Colonic mucosa (tissue), 4 donors: ENCODE results near the gene IL19. TPM values are rescaled to one million over a fixed set of nuclear protein-coding genes. Genes with fewer than 3 reads are reported as not detected.
A peak's percentile ranks its signal among the peaks of the same experiment; 100 is the strongest.

ENCODE experiments used
- DNase-seq: peaks from one replicate; pipeline ENCODE4 v3.0.0-alpha.2; 2020
- H3K27ac ChIP-seq: fragments of 200-600 bp; one replicate; pipeline ENCODE4 v1.8.0; 2021
- H3K27me3 ChIP-seq: fragments of 200-600 bp; one replicate; pipeline ENCODE4 v1.8.0; 2021
- H3K36me3 ChIP-seq: fragments of 200-600 bp; one replicate; pipeline ENCODE4 v1.8.0; 2021
- H3K4me1 ChIP-seq: fragments of 200-600 bp; one replicate; pipeline ENCODE4 v1.8.0; 2021; ENCODE audit warnings: mild to moderate bottlenecking
- H3K4me3 ChIP-seq: fragments of 200-600 bp; one replicate; pipeline ENCODE4 v1.8.0; 2021
- H3K9ac ChIP-seq, 2 donors: one replicate each; pipeline ENCODE4 v1.7.0; 2013; ENCODE audit warnings: control low read depth in 2 of 2, low read depth in 2 of 2, low read length in 2 of 2
- H3K9me3 ChIP-seq: fragments of 200-600 bp; one replicate; pipeline ENCODE4 v1.8.0; 2021
- CTCF ChIP-seq: fragments of 200-600 bp; IDR thresholded peaks from one replicate; pipeline ENCODE4 v1.8.0; 2022; ENCODE audit warnings: antibody characterized with exemption, mild to moderate bottlenecking
- intact Hi-C: fragments of 100-400 bp; cut with DNase I; formaldehyde crosslinking; loops from one replicate; pipeline ENCODE4 v1.14.1; 2022
- total RNA-seq, 2 donors: library from RNA; stranded (reverse); fragmentation: NEBNext Ultra II Directional in 1 of 2; extraction: Animal tissue kit (Norgen Biotek cat#: 25700) in 1 of 2; gene quantifications; one replicate each; pipeline ENCODE4 v1.2.1, GENCODE V29; 2021
- donor health status: healthy.
- donor health status: DM: no; HTN: no; CAD: no.
- donor health status: DM: no; HTN: no; CAD: no.

IL19 gene
- total RNA-seq, 2 donors from 2014 or later: 0.40 TPM; not detected in 1

DNA sequence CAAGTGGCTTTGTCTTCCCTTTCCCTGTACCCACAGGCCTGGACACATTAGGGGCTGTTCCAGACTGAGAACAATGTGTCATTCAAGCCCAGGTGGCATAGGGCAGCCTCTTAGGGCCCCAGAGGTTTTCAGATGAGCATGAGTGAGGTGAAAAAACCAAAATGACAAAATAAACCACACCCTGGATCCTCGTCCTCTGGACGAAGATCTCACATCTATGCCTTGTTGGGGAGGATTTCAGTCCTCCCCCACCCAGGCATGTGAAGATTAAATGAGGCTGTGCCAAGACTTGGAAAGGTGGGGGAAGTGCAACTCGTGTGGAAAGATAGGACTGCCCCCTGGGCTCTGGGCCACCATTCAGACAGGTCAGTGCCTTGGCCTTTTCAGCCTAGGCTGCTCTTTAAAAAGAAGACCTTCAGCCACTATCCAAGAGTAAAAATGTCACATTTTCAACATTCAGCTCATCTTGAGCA, 32.8 kb upstream of the IL19 start:
- DNase-seq: peak; percentile 16
- H3K9me3 ChIP-seq: no peaks in the 10 kb centered on the region
- TF ChIP-seq CTCF: no peak
- no peak overlapping the region for H3K27ac ChIP-seq
- no peak overlapping the region for H3K4me3 ChIP-seq
- H3K36me3 ChIP-seq: peaks cover 2% of the 10 kb centered on the region
- no peaks in the 10 kb centered on the region for H3K4me1 ChIP-seq
- no peak overlapping the region for H3K9ac ChIP-seq
- no peaks in the 10 kb centered on the region for H3K27me3 ChIP-seq
- intact Hi-C loops: loop anchor here (5.0 kb wide), 1 partner anchor 245 kb away; no protein-coding TSS in a partner anchor

DNA sequence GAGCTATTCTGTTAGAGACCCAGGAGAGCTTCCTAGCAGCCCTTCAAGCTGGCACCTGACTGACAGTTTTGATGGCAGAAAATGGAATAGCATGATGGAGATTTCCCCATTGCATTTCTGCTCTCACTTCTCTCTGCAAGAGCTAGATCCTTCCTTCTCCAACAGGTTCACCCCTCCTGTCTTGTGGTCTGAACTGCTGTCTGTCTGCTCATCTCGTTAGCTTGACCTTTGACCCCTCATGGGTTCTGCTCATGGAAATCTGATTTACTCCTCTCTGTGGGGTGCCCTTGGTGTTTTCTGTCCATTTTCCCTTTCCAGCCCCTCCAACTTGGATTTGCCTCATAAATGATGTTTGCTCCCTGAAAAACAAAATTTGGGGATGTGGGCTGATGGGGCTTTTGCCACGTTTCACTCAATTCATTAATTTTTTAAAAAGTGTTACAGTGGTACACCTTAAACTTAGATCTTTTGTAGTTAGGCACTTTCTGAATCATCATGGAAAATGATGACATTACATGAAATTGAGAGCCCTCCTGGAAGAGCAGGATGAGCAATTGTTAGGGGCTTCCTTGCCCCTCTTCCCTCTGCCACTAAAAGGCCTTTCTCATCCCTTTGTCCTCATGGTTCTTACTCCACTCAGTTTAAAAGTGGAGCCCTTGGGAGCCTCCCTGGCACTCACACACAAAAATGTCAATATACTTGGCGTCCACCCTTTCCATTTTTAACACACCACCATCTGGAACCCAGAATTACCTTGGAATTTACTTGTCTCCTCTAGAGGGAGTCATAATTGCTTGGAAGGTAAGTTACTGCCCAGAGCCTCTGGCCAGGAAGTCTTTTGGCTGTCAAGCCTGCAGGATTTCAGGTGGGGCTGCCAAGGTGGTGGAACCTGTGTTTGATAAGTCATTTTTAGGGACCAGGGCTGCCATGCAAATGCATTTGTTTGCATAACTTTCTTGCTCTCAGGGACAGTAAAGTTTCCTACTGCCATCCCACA, 31.9 kb upstream of the IL19 start:
- no peak overlapping the region for H3K27ac ChIP-seq
- no peak overlapping the region for H3K4me3 ChIP-seq
- no peaks in the 10 kb centered on the region for H3K27me3 ChIP-seq
- no peaks in the 10 kb centered on the region for H3K36me3 ChIP-seq
- no peaks in the 10 kb centered on the region for H3K9me3 ChIP-seq
- H3K9ac ChIP-seq: no peak overlapping the region
- TF ChIP-seq CTCF: peak; percentile 15
- intact Hi-C loops: loop anchor here (5.0 kb wide), 1 partner anchor 244 kb away; no protein-coding TSS in a partner anchor
- no peak for DNase-seq
- no peaks in the 10 kb centered on the region for H3K4me1 ChIP-seq

- H3K36me3 ChIP-seq: no peaks in the 10 kb centered on the region
- H3K27me3 ChIP-seq: no peaks in the 10 kb centered on the region
- intact Hi-C loops: loop anchor here (5.0 kb wide), 1 partner anchor 243 kb away; no protein-coding TSS in a partner anchor
- no peak for TF ChIP-seq CTCF
- H3K4me1 ChIP-seq: no peaks in the 10 kb centered on the region
- no peak for DNase-seq
- no peak overlapping the region for H3K27ac ChIP-seq
- no peaks in the 10 kb centered on the region for H3K9me3 ChIP-seq
- no peak overlapping the region for H3K4me3 ChIP-seq
- H3K9ac ChIP-seq: no peak overlapping the region
Observed at GRCh38 chr1:206739411-206740076, 31.0 kb upstream of the IL19 start.

DNA sequence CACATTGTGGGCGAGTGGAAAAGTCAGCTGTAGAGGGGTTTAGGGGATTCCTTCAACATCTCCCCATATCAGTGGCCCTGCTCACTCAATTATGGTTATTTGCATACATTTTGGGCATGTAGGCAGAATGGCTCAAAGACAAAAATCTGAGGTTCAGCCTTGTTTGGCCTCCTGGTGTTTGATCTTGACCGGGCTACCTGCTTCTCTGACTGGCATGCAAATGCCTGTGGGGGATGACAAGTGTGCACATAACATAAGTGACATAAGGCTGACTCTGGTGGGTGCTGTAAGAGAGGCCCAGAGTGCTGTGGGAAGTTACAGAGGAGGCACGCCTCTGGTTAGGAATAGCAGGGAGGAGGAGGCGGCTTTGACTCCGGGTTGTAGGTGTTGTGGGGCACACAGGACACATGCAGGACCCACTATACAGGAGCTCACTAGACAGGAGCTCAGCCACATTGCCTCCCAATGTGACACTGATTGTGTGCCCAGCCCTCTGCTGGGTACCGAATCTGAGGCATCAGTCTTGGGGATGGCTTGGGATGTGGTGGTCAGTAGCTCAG, 29.4 kb upstream of the IL19 start:
- Histone ChIP-seq H3K9me3 (no peaks in the 10 kb centered on the region), H3K27me3 (no peaks in the 10 kb centered on the region), H3K9ac (no peak overlapping the region), H3K4me3 (no peak overlapping the region), H3K27ac (no peak overlapping the region), H3K36me3 (no peaks in the 10 kb centered on the region), H3K4me1 (no peaks in the 10 kb centered on the region)
- no peak for DNase-seq
- intact Hi-C loops: no loop called here
- TF ChIP-seq CTCF: no peak

DNA sequence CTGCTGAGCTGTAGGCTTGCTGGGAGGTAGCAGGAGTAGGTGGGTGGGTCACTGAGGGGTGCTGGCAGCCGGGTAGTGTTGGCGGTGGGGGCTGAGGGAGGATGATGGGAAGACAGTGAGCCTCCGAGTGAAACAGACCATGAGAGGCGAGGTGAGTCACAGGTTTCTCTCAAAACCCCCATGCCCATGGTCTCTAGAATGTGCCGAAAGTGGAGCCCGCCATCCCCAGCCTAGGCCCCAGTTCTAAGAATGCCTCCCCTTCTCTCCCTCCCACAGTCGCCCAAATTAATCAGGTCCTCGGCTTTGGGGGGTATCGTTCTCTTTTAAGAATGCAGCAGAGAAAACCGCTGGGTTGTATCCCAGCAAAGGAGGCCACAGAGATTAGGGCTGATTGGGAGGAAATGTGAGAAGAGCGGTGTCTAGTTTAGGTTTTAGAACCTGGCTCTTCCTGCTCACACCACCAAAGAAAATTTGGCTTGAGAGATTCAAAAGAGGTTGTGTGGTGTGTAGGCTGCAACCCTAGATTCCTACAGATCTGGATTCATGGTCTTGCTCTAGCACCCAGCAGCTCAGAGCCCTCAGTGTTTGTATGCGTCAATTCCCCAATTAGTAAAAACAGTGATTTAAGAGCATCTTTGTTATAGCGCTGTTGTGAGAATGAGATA, 27.7 kb upstream of the IL19 start:
- Histone ChIP-seq H3K4me1 (no peaks in the 10 kb centered on the region), H3K27me3 (no peaks in the 10 kb centered on the region), H3K36me3 (no peaks in the 10 kb centered on the region), H3K9me3 (no peaks in the 10 kb centered on the region), H3K9ac (no peak overlapping the region), H3K27ac (no peak overlapping the region), H3K4me3 (no peak overlapping the region)
- intact Hi-C loops: no loop called here
- TF ChIP-seq CTCF: no peak
- no peak for DNase-seq
